ENCODE data around the gene CFAP141.

DNA sequence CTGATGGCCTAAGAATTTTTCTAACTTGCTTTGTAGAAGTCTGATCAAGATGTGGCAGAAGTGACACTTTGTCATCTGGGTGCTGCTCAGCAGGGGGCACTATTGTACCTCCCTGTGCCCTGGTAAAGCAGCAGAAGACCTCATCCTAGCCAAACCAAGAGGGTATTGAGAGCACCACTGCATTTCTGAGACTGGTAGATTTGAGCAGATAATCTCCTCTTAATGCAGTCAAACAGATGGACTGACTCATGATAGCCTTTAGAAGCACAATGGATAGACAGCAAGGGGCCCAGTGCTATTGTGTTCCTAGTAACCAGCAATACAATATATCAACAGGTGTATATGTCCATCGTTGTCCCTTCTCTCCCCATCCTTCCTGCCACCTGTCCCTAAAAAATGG is 20.0 kb downstream of the CFAP141 start:
- peak; percentile 84 for TF ChIP-seq CTCF (IDR thresholded peaks at IDR 0.05; ENCODE audit: low read depth, low read length)
- TF ChIP-seq EZH2phosphoT487 (IDR thresholded peaks at IDR 0.05; ENCODE audit: low read depth), result no peak
